Fibroblast of skin of left biceps (primary cell): ENCODE results near the gene CLP1.

Source experiments
- DNase-seq, 2 experiments: peaks; one replicate each; pipeline ENCODE4 v3.0.0-alpha.2; 2013; ENCODE audit warnings: low read depth in 2 of 2

CLP1 gene

DNA sequence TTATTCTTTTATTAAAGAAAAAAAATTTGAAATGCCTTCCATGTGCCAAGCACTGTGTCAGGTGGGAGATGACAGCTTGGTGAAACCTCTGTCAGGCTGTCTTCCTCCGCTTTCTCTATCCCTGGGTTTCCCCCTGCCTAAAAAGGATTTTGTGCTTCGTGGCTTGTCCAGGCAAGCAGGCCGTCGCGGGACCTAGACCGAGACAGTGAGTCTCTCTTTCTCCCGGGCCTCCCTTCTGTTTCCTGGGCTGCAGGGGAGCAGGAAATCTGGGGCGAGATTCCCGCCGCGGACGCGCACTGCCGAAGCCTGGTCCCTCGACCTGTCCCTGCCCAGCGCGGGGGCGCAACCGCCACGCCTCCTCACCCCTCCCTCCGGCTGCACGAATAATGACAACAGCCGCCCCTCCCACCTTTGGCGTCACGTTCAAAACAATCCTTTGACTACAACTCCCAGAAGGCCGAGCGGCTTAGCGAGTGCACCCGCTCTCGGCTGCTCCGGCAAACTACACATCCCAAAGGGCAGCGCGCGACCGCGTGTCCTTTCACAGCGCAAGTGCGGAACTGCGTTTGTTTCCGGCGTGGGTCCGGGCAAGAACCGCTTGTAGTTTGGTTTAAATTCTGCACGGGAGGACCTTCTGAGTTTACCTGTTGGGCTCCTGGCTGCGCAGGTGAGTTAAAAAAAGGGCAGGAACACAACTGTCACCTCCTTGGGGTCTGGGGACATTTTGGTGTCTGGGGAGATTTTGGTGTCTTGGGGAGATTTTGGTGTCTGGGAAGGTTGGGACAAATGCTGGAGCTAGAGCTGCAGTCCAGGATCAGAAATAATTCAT is at the start of gene CLP1:
Gene CLP1 (plus strand): TSS at position 569 of the 829 bp plus-strand sequence. CDS start 1,715 bp downstream, outside the sequence.
- DNase-seq: peak; percentile 93 to 95

DNA sequence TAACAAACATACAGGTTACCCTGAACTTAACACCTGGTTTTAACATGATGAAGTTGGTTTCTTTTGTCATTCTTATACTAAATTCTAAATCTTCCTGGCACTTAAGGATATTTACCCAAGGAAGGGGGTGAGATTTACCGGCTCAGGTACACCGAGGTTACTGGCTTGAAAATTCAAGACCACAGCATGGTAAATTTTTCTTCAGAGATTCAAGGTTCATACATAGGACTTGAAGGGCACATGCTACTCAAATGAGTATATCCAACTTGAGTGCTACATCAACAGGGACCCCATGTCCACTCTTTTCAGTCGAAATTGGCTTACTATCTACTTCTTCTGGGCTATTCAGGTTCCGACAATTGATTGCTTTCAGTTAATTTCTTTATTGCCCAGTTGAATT is 47.4 kb upstream of the CLP1 start:
- DNase-seq: no peak

DNA sequence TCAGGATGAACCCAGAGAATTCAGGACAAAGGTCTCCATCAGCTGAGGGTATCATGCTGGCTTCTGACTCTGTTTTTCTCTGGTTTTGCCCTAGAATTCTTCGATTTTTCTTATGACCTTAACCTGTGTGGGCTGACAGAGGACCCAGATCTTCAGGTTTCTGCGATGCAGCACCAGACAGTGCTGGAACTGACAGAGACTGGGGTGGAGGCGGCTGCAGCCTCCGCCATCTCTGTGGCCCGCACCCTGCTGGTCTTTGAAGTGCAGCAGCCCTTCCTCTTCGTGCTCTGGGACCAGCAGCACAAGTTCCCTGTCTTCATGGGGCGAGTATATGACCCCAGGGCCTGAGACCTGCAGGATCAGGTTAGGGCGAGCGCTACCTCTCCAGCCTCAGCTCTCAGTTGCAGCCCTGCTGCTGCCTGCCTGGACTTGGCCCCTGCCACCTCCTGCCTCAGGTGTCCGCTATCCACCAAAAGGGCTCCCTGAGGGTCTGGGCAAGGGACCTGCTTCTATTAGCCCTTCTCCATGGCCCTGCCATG is 43.3 kb upstream of the CLP1 start:
- no peak for DNase-seq

DNA sequence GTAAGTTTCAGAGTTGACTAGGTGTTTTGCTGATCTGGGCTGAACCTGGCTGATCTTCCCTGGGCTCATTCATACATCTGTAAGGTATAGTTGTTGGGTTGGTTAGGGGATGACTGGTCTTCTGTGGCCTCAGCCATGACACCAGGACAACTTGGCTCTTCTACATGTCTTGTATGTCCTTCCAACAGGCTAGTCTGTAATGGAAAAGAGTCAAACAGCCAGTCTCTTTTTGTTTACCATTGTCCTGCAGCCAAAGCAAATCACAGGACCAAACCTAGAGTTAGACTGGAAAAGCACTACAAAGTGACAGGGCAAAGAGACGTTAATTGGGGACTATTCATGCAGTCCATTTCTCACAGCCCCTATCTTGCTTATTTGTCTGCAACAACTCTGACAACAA is 42.3 kb upstream of the CLP1 start:
- no peak for DNase-seq

DNA sequence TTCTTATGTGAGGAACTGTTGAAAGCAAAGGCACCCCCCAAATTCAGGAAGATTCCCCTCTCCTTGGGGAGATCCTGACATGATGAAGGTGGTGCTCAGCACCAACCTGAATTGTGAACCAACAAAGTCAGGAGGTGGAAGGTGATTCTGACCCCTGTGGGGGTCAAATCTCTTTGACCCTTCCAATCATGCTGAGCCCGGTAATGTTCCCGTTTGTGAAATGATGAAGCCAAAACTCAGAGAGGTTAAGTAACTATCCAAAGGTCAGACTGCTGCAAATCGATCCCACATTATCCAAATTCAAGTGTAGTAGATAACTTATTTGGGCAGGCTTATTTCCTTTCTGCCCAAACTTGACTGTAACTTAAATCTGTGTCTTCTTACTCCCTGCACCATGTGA is 41.0 kb upstream of the CLP1 start:
- DNase-seq: no peak

DNA sequence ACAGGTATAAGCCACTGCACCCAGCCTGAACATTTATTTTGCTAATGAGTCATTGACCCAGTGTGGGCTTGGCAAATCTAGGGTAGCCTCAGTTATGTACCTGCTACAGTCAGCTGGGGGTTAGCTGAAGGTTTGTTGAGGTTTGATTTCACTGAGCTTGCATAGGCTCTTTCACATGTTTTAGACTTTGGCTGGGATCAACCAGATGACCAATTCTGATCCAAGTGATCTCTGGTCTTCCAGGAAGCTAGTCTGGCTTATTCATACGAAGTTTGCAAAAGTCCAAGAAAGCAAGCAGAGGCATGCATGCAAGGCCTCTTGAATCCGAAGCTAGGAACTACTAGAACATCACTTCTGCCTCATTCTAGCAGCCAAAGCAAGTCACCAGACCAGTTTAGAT is 39.1 kb upstream of the CLP1 start:
- DNase-seq: no peak

DNA sequence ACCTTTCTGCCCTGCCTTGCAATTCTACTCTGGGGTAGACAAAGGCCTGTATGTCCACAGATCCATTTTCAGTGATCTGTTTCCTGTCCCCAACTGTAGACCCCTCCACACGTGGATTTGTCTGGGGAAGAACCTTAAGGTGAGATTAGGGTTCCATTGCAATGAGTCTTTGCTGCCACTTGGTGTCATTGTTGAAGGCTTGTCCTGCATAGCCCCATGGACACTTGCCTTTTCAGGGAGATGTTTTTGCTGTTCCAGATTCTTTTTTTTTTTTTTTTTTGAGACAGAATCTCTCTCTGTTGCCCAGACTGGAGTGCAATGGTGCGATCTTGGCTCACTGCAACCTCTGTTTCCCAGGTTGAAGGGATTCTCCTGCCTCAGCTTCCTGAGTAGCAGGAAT is 38.2 kb upstream of the CLP1 start:
- DNase-seq: no peak

DNA sequence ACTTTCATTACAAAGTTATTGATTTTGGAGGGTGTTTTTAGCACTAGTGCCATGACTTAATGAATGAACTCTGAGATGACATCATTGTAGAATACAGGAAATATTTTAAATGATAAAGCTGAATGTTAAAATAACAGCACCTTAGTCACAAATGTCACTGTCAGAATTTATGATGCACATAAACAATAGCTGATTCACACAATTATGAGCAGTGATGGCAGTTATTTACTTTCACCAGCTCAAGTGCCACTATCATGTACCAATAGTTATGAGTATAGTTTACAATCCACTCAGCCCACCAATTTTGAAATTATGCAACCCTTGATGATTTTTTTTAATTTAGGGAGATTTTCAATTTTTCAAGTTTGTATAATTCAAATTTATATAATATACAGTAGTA is 37.1 kb upstream of the CLP1 start:
- no peak for DNase-seq

DNA sequence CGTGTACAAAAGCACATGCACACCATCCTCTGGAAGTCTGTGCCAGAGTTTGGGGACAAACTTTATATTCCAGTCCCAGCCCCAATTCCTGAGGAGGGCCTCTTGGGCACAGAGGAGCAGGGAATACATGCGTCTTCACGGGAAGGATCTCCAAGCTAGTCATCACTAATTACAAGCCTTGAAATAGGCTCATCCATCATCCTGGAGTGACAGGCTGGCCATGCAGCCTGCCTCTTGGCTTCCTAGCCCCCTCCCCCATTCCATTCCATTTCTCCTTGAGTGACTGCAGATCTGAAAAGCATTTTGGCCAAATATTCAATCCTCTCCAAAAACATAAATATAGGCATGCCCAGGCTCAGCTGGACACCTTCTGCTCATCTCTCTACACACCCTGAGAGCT is 35.3 kb upstream of the CLP1 start:
- DNase-seq: no peak

DNA sequence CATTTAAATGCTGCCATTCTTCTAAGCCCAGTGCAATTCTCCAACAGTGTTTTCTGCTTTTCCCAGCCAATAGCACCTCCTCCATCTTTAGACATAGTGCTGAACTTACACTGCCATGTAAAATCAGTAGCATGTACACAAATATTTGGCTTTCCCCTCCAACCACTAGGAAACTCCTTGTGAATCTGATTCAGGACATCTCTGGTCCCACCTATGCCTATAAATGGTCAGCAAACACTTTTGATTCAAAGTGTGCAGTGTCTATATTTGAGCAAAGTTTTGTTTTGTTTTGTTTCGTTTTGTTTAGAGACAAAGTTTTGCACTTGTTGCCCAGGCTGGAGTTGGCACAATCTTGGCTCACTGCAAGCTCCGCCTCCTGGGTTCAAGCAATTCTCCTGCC is 32.7 kb upstream of the CLP1 start:
- DNase-seq: no peak

DNA sequence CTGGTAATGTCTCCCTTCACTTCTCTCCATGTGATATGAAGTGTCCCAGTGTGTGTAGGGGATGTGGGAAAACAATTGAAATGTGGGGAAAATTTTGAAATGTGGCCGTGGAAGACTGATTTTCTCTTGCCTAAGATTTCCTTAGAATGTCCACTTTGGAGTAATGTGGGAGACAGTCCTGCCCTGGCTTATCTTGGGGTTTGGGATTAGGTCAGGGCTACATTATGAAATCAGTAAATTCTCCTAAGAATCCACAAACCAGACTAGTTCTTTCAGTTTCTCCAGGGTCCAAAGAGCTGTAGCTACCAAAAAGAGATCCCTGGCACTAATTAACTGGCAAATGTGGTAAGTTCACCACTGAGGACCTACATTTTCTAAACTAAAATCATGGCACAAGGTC is 30.7 kb upstream of the CLP1 start:
- DNase-seq: no peak

DNA sequence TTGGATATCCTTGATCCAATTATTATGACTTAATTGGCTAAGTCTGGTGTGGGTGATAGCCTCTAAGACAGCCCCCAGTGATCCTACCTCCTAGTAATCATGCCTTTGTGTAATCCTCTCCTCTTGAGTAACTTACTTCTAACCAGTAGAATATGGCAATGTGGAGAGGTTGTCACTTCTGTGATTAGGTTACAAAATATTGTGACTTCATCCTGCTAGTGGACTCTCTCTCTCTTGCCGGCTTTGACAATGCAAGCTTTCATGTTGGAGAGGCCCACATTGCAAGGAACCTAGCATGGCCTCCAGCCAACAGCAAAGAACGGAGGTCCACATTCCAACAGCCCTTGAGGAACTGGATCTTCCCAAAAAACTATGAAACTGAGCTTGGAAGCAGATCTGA is 27.4 kb upstream of the CLP1 start:
- DNase-seq: no peak

DNA sequence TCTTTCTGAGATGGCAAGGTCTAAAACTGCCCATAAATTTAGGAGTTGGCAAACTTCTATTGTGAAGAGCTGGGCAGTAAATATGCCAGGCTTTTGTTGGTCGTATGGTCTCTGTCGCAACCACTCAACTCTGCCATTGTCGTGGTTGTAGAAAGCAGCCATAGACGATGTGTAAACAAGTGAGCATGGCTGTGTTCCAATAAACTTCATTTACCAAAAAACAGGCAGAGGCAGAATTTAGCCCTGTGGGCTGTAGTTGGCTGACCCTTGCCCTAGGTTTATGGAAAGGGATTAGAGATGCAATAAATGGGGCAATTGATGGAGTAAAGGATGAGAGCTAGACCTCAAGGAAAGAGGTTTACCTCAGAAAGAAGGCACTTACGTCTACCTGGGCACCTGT is 25.4 kb upstream of the CLP1 start:
- no peak for DNase-seq

DNA sequence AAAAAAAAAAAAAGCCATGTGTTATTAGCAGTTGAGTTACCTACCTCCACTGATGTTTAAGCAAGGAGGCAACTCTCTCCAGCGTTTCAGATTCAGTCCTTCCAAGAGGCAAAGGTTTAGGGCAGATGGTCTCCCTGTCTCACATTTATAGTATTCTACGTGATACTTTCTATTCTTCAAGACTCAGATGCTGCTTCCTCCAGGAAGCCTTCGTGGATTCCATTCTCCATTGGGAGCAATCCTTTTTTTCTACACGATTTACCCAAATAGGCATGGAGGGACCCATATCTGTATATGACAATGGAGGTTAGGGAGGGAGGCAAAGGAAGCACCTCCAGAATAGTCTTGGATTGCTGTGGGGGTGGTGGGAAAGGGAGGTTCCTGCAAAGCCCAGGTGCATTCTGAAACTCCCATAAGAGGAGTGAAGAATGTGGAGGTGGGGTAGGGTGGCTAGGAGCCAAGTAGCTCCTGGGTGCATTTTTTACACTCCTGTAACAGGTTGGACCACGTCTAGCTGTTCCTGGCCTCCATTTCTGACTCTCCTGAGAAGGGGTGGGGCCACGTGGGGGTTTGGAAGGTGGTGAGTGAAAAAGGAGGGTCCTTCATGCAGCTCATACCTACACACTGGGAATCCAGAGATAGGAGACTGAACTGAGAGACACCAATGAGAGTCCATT is 24.0 kb upstream of the CLP1 start:
- DNase-seq: no peak

DNA sequence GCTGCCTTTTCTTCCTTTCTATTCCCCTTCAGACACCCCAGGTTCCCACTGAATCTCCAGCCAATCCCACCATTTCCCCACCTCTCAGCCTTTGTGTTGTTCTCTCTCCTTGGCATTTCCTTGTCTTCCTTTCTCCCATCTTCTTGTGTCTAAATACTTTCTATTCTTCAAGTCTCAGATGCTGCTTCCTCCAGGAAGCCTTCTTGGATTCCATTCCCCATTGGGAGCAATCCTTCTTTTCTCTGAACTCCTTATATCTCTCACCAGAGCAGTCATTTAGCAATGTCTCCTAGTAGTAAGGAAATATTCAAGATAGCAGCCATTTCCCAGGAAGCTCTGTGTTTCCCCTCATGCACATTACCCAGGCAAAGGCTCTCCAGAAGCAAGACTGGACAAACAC is 23.3 kb upstream of the CLP1 start:
- no peak for DNase-seq

DNA sequence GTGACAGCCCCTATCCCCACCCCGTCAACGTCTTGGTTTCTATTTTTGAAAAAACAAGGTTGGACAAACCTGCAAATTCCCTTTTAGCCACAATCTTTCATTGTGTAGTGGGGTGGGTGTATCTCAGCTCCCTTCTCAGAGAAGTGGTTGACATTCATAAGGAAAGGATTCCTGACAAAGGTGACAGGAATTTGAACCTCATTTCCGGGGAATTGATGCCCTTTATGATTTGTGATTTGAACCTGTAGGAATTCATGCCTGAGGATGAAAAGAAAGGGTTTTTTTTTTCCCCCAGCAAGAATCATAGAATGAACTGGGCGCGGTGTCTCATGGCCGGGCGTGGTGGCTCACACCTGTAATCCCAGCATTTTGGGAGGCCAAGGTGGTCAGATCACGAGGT is 22.3 kb upstream of the CLP1 start:
- no peak for DNase-seq

DNA sequence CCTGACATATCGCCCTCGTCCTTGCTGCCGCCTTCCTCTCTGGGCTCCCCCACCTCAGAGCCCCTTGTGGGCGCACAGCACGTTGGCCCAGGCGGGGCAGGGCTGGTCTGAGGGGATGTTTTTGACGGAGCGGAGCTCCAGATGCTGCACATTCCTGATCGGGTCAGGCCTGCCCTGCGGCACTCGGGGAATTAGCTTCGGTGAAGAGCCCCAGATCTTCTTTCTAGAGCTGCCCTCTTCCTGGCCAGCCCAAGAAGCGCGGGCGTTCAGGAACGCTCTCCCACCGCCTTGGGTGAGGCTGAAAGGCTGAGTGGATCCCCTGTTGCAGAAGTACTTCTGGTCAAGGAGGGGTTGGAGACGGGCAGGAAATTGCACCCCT is 19.9 kb upstream of the CLP1 start:
- no peak for DNase-seq

DNA sequence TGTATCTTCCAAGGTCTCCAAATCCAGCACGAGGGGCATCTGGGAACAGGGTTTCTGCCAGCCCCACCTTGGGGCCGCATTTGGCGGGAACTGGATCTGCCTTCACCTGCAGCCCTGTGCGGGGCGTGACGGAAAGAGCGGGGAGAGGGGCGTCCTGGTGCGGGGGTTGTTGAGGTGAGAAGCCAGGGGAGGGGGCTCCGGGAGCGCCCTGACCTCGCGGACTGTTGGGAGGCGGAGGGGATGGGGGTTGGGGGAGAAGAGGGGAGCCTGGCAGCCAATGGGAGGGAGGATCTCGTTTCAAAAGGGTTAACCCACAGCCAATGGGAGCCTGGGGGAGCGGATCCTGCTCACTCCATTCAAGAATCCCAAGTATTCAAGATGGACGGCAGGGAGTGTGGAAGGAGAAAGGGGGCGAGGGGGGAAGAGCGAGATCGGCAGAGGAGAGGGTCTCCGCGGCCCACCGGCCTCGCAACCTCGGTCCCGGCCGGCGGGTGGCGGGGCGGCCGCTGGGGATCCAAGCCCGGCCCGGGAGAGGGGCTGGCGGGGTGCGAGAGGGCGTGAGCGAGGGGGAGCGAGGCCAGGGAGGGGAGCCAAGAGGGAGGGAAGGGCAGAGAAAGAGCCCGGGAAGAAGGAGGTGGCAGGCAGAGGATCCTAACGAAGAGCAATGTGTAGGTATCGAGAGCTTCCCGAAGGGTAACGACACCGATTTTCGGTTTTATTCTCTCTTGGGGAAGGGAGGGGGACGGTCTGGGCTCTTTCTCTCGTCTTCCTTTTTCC is 19.4 kb upstream of the CLP1 start:
- DNase-seq: peak; percentile 70 to 75

DNA sequence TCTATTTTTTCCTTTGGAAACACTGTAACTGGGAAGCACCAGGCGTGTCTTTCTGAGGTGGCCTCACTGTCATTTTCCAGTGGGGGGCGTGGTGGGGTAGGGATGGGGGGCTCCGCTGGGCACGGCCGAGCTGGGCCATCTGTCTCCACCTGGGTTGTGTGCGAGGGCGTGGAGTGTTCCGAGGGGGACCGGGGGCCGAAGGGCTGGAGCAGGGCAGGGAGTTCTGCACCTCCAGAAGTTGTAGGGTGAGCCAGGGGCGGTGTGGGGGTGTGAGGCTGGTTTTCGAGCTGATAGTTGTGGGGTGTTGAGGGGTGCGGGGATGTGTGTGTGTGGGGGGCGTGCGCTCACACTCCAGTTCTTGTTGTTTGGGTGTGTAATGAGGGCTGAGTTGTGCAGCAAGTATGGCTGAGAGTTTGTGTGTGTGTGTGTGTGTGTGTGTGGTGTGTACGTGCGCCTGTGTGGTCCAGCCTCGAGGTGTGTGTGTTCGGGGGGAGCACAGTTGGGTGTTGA is 18.7 kb upstream of the CLP1 start:
- no peak for DNase-seq

DNA sequence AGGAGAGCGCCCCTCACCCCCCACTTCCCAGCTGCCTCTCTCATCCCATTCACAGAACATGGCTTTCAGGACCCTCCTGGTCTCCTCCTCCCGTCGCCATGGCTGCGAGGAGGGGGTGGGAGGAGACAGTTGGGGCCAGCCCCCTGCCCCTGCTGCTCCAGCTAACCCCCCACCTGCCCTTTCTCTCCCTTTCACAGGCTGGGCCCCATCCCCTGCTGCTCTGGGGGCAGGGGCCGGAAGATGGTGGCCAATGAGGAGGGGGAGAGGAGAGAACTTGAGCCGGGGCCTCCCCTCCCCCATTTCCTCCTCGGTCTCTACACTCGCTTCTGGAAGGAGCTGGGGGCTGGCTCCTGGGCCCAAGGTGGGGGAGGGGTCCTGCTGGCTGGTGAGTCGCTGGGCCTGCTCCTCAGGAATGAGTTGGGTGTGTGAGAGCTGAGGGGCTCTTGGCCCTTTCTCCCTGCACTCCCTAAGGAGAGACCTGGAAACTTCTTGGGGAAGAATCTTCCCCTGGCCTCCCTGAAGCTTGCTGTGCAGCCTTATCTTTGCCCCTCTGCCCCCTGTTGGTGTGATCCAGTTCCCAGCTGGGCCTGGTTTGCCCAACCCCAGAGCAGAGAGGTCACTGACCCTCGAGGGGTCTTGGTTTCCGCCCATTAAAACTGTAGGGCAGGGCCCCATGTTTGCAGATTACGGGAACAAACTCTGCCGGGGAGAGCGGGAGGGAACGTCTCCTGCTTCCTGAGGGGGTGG is 18.1 kb upstream of the CLP1 start:
- peak; percentile 80 to 85 for DNase-seq

DNA sequence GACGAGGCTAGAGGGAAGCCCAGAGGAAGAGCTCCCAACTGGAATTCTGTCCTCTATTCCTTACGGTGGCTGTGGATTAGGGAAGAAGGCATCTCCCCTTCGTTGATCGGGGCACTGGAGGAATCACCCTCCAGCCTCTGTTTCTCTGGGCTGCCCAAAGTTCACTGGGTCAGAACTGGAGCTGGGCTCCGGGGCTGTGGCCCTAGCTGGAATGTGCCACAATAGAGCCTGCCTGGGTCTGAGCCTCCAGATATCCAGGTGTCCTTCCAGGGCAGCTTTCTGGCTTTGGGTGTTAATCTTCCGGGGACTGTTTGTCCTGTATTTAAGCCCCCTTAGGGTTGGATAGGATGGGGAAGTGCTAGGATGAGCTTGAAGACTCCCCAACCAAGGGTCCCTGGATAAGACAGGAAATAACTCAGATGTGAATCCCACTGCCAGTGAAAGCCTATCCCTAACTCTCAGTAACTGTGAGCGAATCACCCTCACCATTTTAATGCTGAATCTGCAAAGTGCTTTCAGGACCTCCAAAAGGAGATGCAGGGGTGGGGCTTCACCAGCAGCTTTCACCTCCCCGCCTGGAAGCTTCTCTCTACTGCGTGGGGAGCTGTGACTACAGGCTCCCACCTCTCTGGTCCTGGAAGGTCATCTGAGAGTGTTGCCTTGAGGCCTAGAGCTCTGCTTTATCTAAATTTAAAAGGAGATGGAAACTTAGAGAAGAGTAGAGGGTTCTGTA is 17.3 kb upstream of the CLP1 start:
- DNase-seq: no peak
